Measurements from ENCODE around the gene PNPLA7.

- TF ChIP-seq EP300 (IDR thresholded peaks at IDR 0.05) (no peak), CTCF (IDR thresholded peaks at IDR 0.05) (no peak), POLR2A (IDR thresholded peaks at IDR 0.05) (no peak)
Observed at GRCh38 chr9:137511758-137512463, 38.3 kb downstream of the PNPLA7 start.

Measured in stomach (tissue), 4 donors.